Uterus (tissue), 2 donors: ENCODE data around the gene ZMIZ2.

Experiments
- CTCF ChIP-seq, 4 experiments: fragments of 200-600 bp in 2 of 4; fragments of 450-650 bp in 2 of 4; sonication (generic) in 2 of 4; IDR thresholded peaks; one replicate each; pipeline ENCODE4 v1.5.1; 2016 to 2019; ENCODE audit warnings: antibody characterized with exemption in 4 of 4, mild to moderate bottlenecking in 2 of 4, moderate library complexity in 1 of 4
- POLR2A ChIP-seq, 2 donors: fragments of 450-650 bp; IDR thresholded peaks; one replicate each; pipeline ENCODE4 v1.6.1; 2016; ENCODE audit warnings: antibody characterized with exemption in 2 of 2, mild to moderate bottlenecking in 1 of 2, moderate library complexity in 1 of 2

GRCh38 chr7:44772440-44772839, 23.8 kb downstream of the ZMIZ2 start:
- TF ChIP-seq CTCF (IDR thresholded peaks at IDR 0.05) (no peak), POLR2A (IDR thresholded peaks at IDR 0.05) (no peak)
